ENCODE results near the gene COL8A2.

DNA sequence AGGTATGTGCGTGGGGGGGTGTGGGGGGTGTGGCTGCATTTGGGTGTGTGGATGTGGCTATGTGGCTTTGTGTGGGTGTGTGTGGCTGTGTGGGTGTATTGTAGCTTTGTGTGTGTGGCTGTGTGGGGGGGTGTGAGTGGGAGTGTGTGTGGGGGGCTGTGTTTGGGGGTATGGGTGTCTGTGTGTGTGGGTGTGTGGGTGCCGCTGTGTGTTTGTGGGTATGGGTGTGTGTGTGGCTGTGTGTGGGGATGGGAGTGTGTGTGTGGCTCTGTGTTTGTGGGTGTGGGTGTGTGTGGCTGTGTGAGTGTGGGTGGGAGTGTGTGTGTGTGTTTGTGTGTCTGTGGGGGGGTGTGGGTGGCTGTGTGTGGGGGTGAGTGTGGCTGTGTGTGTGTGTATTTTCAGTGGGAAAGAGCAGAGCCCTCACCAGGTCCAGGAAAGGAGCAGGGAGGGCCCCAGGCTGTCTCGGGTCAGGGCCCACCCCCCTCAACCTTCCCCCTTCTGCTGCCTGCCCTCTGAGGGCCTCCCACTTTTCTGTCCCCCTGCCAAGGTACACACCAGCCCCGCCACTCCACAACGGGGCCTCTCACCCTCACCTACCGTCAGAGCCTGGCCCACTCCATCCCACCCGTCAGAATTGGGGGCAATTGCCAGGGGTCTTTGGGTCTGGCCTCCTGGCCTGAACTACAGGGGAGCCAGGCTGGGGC is 1.9 kb upstream of the COL8A2 start:
- TF ChIP-seq, protein P1, sequence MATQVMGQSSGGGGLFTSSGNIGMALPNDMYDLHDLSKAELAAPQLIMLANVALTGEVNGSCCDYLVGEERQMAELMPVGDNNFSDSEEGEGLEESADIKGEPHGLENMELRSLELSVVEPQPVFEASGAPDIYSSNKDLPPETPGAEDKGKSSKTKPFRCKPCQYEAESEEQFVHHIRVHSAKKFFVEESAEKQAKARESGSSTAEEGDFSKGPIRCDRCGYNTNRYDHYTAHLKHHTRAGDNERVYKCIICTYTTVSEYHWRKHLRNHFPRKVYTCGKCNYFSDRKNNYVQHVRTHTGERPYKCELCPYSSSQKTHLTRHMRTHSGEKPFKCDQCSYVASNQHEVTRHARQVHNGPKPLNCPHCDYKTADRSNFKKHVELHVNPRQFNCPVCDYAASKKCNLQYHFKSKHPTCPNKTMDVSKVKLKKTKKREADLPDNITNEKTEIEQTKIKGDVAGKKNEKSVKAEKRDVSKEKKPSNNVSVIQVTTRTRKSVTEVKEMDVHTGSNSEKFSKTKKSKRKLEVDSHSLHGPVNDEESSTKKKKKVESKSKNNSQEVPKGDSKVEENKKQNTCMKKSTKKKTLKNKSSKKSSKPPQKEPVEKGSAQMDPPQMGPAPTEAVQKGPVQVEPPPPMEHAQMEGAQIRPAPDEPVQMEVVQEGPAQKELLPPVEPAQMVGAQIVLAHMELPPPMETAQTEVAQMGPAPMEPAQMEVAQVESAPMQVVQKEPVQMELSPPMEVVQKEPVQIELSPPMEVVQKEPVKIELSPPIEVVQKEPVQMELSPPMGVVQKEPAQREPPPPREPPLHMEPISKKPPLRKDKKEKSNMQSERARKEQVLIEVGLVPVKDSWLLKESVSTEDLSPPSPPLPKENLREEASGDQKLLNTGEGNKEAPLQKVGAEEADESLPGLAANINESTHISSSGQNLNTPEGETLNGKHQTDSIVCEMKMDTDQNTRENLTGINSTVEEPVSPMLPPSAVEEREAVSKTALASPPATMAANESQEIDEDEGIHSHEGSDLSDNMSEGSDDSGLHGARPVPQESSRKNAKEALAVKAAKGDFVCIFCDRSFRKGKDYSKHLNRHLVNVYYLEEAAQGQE (IDR thresholded peaks at IDR 0.05; ENCODE audit: insufficient read depth in 1 of 2, low read depth in 2 of 2, low read length in 2 of 2) = no peak
- TF ChIP-seq TAF1 (IDR thresholded peaks at IDR 0.05; ENCODE audit: borderline replicate concordance, insufficient read depth, low read length) = no peak
- TF ChIP-seq SIN3A (IDR thresholded peaks at IDR 0.05; ENCODE audit: borderline replicate concordance, insufficient read depth, low read length) = no peak
- TF ChIP-seq POLR2AphosphoS5 (IDR thresholded peaks at IDR 0.05; ENCODE audit: low read depth, low read length) = no peak
